ENCODE data around the gene EDEM2. TPM values are rescaled to one million over a fixed set of nuclear protein-coding genes. Genes with fewer than 3 reads are reported as not detected.

Gene EDEM2
- total and polyA plus RNA-seq, 2 of the 13 experiments (the other 11 are each of a cell fraction or from before 2014, with no cell fraction given): 33.1 to 46.9 TPM

- Histone ChIP-seq H3K4me1 (ENCODE audit: insufficient read depth, low read length) (peaks cover 9% of the 10 kb centered on the region), H3K27ac (ENCODE audit: extremely low read length, insufficient read depth, low read length) (no peak overlapping the region), H3K9me3 (ENCODE audit: low read length) (no peaks in the 10 kb centered on the region), H3K27me3 (ENCODE audit: control insufficient read depth in 1 of 2, insufficient read depth in 2 of 2, low read length in 2 of 2) (no peaks in the 10 kb centered on the region), H3K79me2 (ENCODE audit: insufficient read depth, low read length) (no peaks in the 10 kb centered on the region), H3K36me3 (replicated peaks in 1 of 2; ENCODE audit: control insufficient read depth in 1 of 2, insufficient read depth in 2 of 2, low read length in 2 of 2) (peaks cover 18 to 36% of the 10 kb centered on the region in 2 experiments), H3K9ac (ENCODE audit: insufficient read depth, low read depth, low read length) (no peak overlapping the region), H2AFZ (ENCODE audit: low read length) (no peak overlapping the region), H3K4me3 (replicated peaks in 1 of 3; ENCODE audit: insufficient read depth in 1 of 3, low read depth in 2 of 3, low read length in 3 of 3) (no peak overlapping the region), H4K20me1 (ENCODE audit: insufficient read depth, low read length) (no peaks in the 10 kb centered on the region), H3K4me2 (ENCODE audit: low read depth, low read length) (no peak overlapping the region)
- FAIRE-seq (no peak), DNase-seq (ENCODE audit: low spot score) (no peak), ATAC-seq (no peak)
- 98% methylated on average over 11 of the region's 11 CpGs for WGBS (ENCODE audit: low lambda C conversion rate)
- CTCF ChIA-PET (ENCODE audit: low intra/inter-chr PET ratio, low total read pairs): no interaction called here
- BruUV-seq (replicated peaks): no TSS peak
- intact Hi-C loops (cut with micrococcal nuclease; ENCODE audit: unreplicated experiment): no loop called here
- in situ Hi-C loops (cut with HindIII; ENCODE audit: extremely low pct_ligation_motif_present, low pct_unique_long_range_greater_than_20kb): loop anchor here (25.0 kb wide), 1 partner anchor 301 kb away; the partner anchor contains the start of gene GDF5
- TF ChIP-seq KDM5A (IDR thresholded peaks at IDR 0.05; ENCODE audit: borderline replicate concordance, low read length): no peak
- no peak for TF ChIP-seq AHR (CRISPR knock-in tag; IDR thresholded peaks at IDR 0.05)
- no peak for TF ChIP-seq NONO (IDR thresholded peaks at IDR 0.05)
- no peak for TF ChIP-seq NONO (CRISPR knock-in tag; conservative IDR thresholded peaks at IDR 0.05)
- TF ChIP-seq SSRP1 (CRISPR knock-in tag; IDR thresholded peaks at IDR 0.05): no peak
- no peak for TF ChIP-seq ZNF781 (CRISPR knock-in tag; IDR thresholded peaks at IDR 0.05; ENCODE audit: borderline replicate concordance, not compliant biosample characterization)
- no peak for TF ChIP-seq THRA (CRISPR knock-in tag; IDR thresholded peaks at IDR 0.05; ENCODE audit: borderline replicate concordance)
- no peak for TF ChIP-seq ZNF629 (CRISPR knock-in tag; conservative IDR thresholded peaks at IDR 0.05)
- TF ChIP-seq PREB (CRISPR knock-in tag; IDR thresholded peaks at IDR 0.05): no peak
- no peak for TF ChIP-seq NR0B2 (CRISPR knock-in tag; IDR thresholded peaks at IDR 0.05)
- POLR2A ChIA-PET: no interaction called here
Observed at GRCh38 chr20:35135867-35136586, 11.1 kb downstream of the EDEM2 start.

Measured in HepG2 (cell line).